Esophagus muscularis mucosa (tissue), 3 donors: ENCODE measurements around the gene TBPL1.

Experiments
- POLR2AphosphoS5 ChIP-seq, 2 donors: sonication (generic); formaldehyde crosslinking; IDR thresholded peaks; one replicate each; pipeline ENCODE4 v1.6.1; 2017; ENCODE audit warnings: antibody characterized with exemption in 2 of 2
- TF ChIP-seq, protein P1 (sequence below), 3 experiments: fragments of 200-600 bp in 2 of 3; fragments of 450-650 bp in 1 of 3; sonication (generic) in 2 of 3; IDR thresholded peaks; one replicate each; pipeline ENCODE4 v1.5.1; 2017 to 2019; ENCODE audit warnings: antibody characterized with exemption in 3 of 3, mild to moderate bottlenecking in 2 of 3, moderate library complexity in 1 of 3

- TF ChIP-seq, protein P1, sequence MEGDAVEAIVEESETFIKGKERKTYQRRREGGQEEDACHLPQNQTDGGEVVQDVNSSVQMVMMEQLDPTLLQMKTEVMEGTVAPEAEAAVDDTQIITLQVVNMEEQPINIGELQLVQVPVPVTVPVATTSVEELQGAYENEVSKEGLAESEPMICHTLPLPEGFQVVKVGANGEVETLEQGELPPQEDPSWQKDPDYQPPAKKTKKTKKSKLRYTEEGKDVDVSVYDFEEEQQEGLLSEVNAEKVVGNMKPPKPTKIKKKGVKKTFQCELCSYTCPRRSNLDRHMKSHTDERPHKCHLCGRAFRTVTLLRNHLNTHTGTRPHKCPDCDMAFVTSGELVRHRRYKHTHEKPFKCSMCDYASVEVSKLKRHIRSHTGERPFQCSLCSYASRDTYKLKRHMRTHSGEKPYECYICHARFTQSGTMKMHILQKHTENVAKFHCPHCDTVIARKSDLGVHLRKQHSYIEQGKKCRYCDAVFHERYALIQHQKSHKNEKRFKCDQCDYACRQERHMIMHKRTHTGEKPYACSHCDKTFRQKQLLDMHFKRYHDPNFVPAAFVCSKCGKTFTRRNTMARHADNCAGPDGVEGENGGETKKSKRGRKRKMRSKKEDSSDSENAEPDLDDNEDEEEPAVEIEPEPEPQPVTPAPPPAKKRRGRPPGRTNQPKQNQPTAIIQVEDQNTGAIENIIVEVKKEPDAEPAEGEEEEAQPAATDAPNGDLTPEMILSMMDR (IDR thresholded peaks at IDR 0.05): no peak
- TF ChIP-seq POLR2AphosphoS5 (IDR thresholded peaks at IDR 0.05): no peak
Measured at GRCh38 chr6:133980168-133980567, 27.1 kb downstream of the TBPL1 start.
